Mucosa of descending colon (tissue), 3 donors: ENCODE results near the gene GRIN2A. TPM values are rescaled to one million over a fixed set of nuclear protein-coding genes. Genes with fewer than 3 reads are reported as not detected.

ENCODE experiments used
- ATAC-seq: fragments of 200-7000 bp; cut with Tn5 transposase; one replicate; pipeline ENCODE4 v1.9.1; 2020; ENCODE audit warnings: mild to moderate bottlenecking, moderate library complexity
- DNase-seq, 3 donors: peaks; one replicate each; pipeline ENCODE4 v3.0.0-alpha.2; 2020
- H3K36me3 ChIP-seq: fragments of 200-600 bp; one replicate; pipeline ENCODE4 v1.8.0; 2021; ENCODE audit warnings: low read depth, mild to moderate bottlenecking
- H3K4me1 ChIP-seq: fragments of 200-600 bp; one replicate; pipeline ENCODE4 v1.8.0; 2021; ENCODE audit warnings: low read depth, mild to moderate bottlenecking
- H3K4me3 ChIP-seq: fragments of 200-600 bp; one replicate; pipeline ENCODE4 v1.8.0; 2021; ENCODE audit warnings: mild to moderate bottlenecking
- H3K9me3 ChIP-seq: fragments of 200-600 bp; one replicate; pipeline ENCODE4 v1.8.0; 2021; ENCODE audit warnings: mild to moderate bottlenecking
- intact Hi-C, 2 donors: fragments of 100-400 bp; cut with DNase I in 1 of 2; cut with micrococcal nuclease in 1 of 2; formaldehyde crosslinking; loops; one replicate each; pipeline versions ENCODE4 v1.11.0 to v1.11.1; 2022; cut with DNase I, micrococcal nuclease
- total RNA-seq, 3 donors: library from RNA; stranded (reverse); fragmentation: NEBNext Ultra II Directional in 2 of 3; extraction: Animal tissue kit (Norgen Biotek cat#: 25700) in 2 of 3; gene quantifications; one replicate each; pipeline versions ENCODE4 v1.2.1 to v1.2.4, GENCODE V29; 2021 to 2023
- TF ChIP-seq, protein P1 (sequence below): fragments of 200-600 bp; IDR thresholded peaks from one replicate; pipeline ENCODE4 v1.8.0; 2022; ENCODE audit warnings: antibody characterized with exemption, mild to moderate bottlenecking
- donor health status: DM: no; HTN: no; CAD: no; lungs with moderate emphysema.
- donor health status: DM: no; HTN: no; CAD: no.
- donor health status: DM: no; HTN: yes; CAD: no.

The GRIN2A gene
- total RNA-seq, 3 donors from 2014 or later = 0.39 to 0.57 (median 0.49) TPM

DNA sequence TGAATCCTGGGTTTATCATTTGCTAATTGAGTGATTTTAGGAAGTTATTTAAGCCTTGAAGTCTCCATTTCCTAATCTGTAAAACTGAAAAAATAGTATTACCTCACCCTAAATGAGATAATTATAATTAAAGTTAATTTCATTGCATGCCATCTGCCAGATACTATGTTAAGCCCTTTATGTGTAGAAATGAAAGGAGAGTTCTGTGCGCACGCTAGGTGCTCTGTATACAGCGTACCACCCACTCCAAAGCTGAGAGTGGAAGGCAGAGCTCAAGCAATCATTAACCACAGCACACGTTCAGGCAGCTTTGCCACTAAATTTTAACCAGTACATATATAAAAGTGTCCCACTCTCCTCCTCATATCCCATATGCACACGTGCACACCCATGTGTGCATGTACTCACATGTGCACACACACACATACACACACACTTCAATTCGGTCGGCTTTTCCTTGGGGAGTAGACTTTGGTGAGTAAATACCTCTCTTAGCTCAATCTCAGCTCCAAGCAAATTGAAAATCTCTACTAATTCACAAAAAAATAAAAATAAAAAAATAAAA lies 204.8 kb downstream of the GRIN2A start:
- Histone ChIP-seq H3K36me3 (no peaks in the 10 kb centered on the region), H3K9me3 (no peaks in the 10 kb centered on the region), H3K4me1 (no peaks in the 10 kb centered on the region), H3K4me3 (no peak overlapping the region)
- DNase-seq = no peak
- ATAC-seq = no peak
- TF ChIP-seq, protein P1, sequence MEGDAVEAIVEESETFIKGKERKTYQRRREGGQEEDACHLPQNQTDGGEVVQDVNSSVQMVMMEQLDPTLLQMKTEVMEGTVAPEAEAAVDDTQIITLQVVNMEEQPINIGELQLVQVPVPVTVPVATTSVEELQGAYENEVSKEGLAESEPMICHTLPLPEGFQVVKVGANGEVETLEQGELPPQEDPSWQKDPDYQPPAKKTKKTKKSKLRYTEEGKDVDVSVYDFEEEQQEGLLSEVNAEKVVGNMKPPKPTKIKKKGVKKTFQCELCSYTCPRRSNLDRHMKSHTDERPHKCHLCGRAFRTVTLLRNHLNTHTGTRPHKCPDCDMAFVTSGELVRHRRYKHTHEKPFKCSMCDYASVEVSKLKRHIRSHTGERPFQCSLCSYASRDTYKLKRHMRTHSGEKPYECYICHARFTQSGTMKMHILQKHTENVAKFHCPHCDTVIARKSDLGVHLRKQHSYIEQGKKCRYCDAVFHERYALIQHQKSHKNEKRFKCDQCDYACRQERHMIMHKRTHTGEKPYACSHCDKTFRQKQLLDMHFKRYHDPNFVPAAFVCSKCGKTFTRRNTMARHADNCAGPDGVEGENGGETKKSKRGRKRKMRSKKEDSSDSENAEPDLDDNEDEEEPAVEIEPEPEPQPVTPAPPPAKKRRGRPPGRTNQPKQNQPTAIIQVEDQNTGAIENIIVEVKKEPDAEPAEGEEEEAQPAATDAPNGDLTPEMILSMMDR = no peak
- intact Hi-C loops = no loop called here

DNA sequence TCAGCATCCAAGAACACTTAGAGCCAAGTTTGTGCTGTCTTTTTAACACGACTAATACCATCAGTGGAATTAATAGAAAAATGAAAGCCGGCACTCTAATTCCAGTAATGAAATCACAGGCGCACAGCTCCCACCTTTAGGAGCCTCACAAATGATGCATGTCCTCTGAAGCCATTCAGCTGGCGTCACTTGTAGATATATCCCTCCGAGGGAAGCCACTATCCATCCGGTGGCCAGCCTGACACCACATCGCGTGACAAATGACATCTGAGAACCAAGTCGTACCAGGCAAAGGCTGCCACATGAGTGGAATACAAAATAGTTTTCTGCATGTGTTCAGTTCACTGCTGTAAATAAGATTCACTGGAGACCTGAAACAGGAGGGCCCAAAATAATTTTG lies 205.6 kb downstream of the GRIN2A start:
- Histone ChIP-seq H3K4me1 (no peaks in the 10 kb centered on the region), H3K4me3 (no peak overlapping the region), H3K36me3 (no peaks in the 10 kb centered on the region), H3K9me3 (no peaks in the 10 kb centered on the region)
- ATAC-seq (no peak), DNase-seq (no peak)
- TF ChIP-seq, protein P1 = no peak
- intact Hi-C loops = no loop called here

DNA sequence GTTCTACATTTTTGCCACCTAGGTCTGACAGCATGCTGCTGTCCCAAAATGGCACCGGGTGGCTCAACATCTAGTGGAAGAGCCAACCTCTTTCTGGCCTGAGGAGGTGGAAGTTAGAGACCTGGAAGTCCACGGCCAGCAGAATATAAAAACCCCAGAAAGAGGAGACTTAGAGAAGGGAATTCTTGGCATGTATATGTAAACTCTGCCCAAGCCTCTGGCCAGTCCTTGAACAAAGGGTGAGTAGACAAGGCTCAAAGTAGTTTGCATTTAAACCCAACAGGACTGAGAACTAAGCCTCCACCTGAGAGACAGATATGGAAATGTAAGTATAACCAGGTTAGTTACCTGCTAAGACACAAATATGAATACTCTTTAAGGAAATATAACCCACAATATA lies 210.3 kb downstream of the GRIN2A start:
- no peak for ATAC-seq
- TF ChIP-seq, protein P1 = no peak
- H3K4me1 ChIP-seq = no peaks in the 10 kb centered on the region
- no peaks in the 10 kb centered on the region for H3K9me3 ChIP-seq
- DNase-seq = no peak
- H3K36me3 ChIP-seq = no peaks in the 10 kb centered on the region
- no peak overlapping the region for H3K4me3 ChIP-seq
- intact Hi-C loops = no loop called here

DNA sequence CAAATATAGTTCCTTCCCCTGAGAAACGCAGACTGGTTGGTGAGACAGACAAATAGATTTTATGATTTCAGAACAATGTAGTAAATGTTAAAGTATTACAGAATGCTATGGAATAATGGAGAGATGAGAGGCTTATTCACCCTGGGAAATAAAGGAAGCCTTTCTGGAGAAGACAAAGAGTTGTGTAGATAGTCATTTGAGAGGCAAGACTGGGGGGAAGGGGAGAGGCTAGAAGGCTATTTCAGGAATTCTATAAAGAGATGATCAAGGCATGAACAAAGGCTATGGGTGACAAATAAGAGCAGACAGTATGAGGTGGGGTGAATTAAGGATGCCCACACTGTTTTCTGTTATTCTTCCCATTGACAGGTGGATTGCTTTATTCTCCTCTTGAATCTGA lies 211.4 kb downstream of the GRIN2A start:
- Histone ChIP-seq H3K4me3 (no peak overlapping the region), H3K9me3 (no peaks in the 10 kb centered on the region), H3K4me1 (no peaks in the 10 kb centered on the region), H3K36me3 (no peaks in the 10 kb centered on the region)
- TF ChIP-seq, protein P1 = no peak
- no peak for ATAC-seq
- DNase-seq = no peak
- intact Hi-C loops = no loop called here

DNA sequence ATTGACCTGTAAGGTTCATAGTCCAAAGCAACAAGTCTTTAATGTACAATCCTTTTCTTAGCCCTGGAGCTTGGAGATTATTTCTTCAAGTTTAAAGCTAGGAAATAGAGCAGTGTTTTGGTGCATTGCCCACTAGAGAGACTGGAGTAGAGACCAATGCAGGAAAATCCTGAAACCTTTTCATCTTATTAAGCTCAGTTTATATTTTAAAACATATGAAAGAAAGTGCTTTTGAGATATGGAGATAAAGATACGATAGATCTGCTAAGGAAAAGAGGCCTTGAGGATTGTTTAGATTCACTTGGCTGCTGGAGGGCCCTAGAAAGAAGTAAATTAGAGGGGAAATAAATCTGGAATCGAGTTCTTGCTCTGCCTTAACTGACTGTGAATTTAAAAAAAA lies 212.0 kb downstream of the GRIN2A start:
- DNase-seq = no peak
- TF ChIP-seq, protein P1 = no peak
- Histone ChIP-seq H3K4me3 (no peak overlapping the region), H3K4me1 (no peaks in the 10 kb centered on the region), H3K36me3 (no peaks in the 10 kb centered on the region), H3K9me3 (no peaks in the 10 kb centered on the region)
- no peak for ATAC-seq
- intact Hi-C loops = no loop called here

DNA sequence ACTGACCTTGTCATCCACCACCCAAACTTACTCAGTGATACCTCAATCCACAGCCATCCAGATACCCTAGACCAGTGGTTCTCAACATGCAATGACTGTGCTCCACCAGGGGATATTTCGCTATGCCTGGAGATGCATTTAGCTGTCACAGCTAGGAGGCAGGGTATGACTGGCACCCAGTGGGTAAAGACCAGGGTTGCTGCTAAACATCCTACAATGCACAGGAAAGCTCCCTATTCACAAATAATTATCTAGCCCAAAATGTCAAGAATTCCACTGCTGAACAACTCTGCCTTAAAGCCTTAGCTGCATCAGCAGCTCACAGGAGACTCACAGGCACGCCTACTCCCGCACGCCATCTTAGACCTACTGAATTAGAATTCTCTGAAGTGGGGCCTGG lies 212.6 kb downstream of the GRIN2A start:
- DNase-seq (no peak), ATAC-seq (no peak)
- TF ChIP-seq, protein P1 = no peak
- Histone ChIP-seq H3K9me3 (no peaks in the 10 kb centered on the region), H3K4me1 (no peaks in the 10 kb centered on the region), H3K4me3 (no peak overlapping the region), H3K36me3 (no peaks in the 10 kb centered on the region)
- intact Hi-C loops = no loop called here
